Right lobe of liver (tissue), 6 donors: ENCODE results near the gene WDR1. TPM values are rescaled to one million over a fixed set of nuclear protein-coding genes. Genes with fewer than 3 reads are reported as not detected.

ENCODE experiments used
- ATAC-seq, 4 donors: fragments of 200-7000 bp; cut with Tn5 transposase; one replicate each; pipeline ENCODE4 v1.9.1; 2020; ENCODE audit warnings: mild to moderate bottlenecking in 4 of 4, moderate library complexity in 4 of 4
- DNase-seq, 3 donors: peaks; one replicate each; pipeline ENCODE4 v3.0.0-alpha.2; 2020
- H3K27ac ChIP-seq, 3 donors: fragments of 200-600 bp; one replicate each; pipeline ENCODE4 v1.8.0; 2022
- H3K27me3 ChIP-seq, 2 donors: fragments of 200-600 bp; one replicate each; pipeline ENCODE4 v1.8.0; 2022
- H3K36me3 ChIP-seq, 4 donors: fragments of 200-600 bp; sonication (generic) in 1 of 4; one replicate each; pipeline versions ENCODE4 v1.5.1 to v1.8.0; 2017 to 2022; ENCODE audit warnings: control low read depth in 1 of 4
- H3K4me1 ChIP-seq, 4 donors: fragments of 200-600 bp; sonication (generic) in 1 of 4; one replicate each; pipeline versions ENCODE4 v1.5.1 to v1.8.0; 2017 to 2022; ENCODE audit warnings: control low read depth in 1 of 4
- H3K4me3 ChIP-seq, 3 donors: fragments of 200-600 bp; one replicate each; pipeline ENCODE4 v1.8.0; 2022
- H3K9me3 ChIP-seq, 4 donors: fragments of 200-600 bp; sonication (generic) in 1 of 4; one replicate each; pipeline versions ENCODE4 v1.5.1 to v1.8.0; 2017 to 2022; ENCODE audit warnings: control low read depth in 1 of 4
- CTCF ChIP-seq, 4 donors: fragments of 200-600 bp in 3 of 4; fragments of 450-650 bp in 1 of 4; IDR thresholded peaks; one replicate each; pipeline versions ENCODE4 v1.5.1 to v1.8.0; 2016 to 2022; ENCODE audit warnings: antibody characterized with exemption in 4 of 4, mild to moderate bottlenecking in 2 of 4
- POLR2A ChIP-seq: fragments of 450-650 bp; IDR thresholded peaks from one replicate; pipeline ENCODE4 v1.6.1; 2017; ENCODE audit warnings: antibody characterized with exemption, mild to moderate bottlenecking
- WGBS: methylation state at CpG from one replicate; pipeline ENCODE4 v1.1.6; 2018; ENCODE audit warnings: low coverage, low lambda C conversion rate; ENCODE audit not compliant: insufficient coverage; ENCODE audit errors: missing lambda C conversion rate; 5-methylcytosine and 5-hydroxymethylcytosine counted together
- intact Hi-C, 2 donors: fragments of 100-400 bp; cut with DNase I; formaldehyde crosslinking; loops; one replicate each; pipeline versions ENCODE4 v1.11.2 to v1.14.1; 2022
- total RNA-seq, 6 experiments: library from RNA; depleted of rRNA in 2 of 6; stranded (reverse); fragments of >200 nt in 2 of 6; fragmentation: NEBNext Ultra II Directional in 3 of 6; extraction: Animal tissue kit (Norgen Biotek cat#: 25700) in 3 of 6; gene quantifications; one replicate each; pipeline versions ENCODE4 v1.1.0 to v1.2.4, GENCODE V29; 2016 to 2023
- donor health status: DM: no; HTN: yes; CAD: no.
- donor health status: DM: no; HTN: no; CAD: no.
- donor health status: DM: no; HTN: no; CAD: no.
- donor health status: DM: no; HTN: yes; CAD: no.
- donor health status: DM: no; HTN: yes; CAD: no.

WDR1 gene
- total RNA-seq, 6 experiments from 2014 or later: 65.1 to 149 (median 76.4) TPM

- ATAC-seq (peak in 3 of 4 donors; percentile 24 to 32 (median 27)), DNase-seq (peak in 2 of 3 donors; percentile 23 to 39)
- WGBS: 95% methylated on average over 4 of the region's 7 CpGs
These were observed 41.9 kb downstream of the WDR1 start for GRCh38 chr4:10074767-10075105.

GRCh38 chr4:10074076-10074766, 42.4 kb downstream of the WDR1 start:
- Histone ChIP-seq H3K36me3 (peaks cover 6 to 45% (median 20%) of the 10 kb centered on the region in 4 donors), H3K27me3 (no peaks in the 10 kb centered on the region)
- peak in 2 of 3 donors; percentile 6 to 43 for DNase-seq

More at GRCh38 chr4:10074767-10075105, 41.9 kb downstream of the WDR1 start:
- H3K4me1 ChIP-seq: peaks cover 0 to 9% (median 0%) of the 10 kb centered on the region in 4 donors
- H3K27ac ChIP-seq: no peak overlapping the region
- intact Hi-C loops: no loop called here
- TF ChIP-seq POLR2A (no peak), CTCF (IDR thresholded peaks at IDR 0.05) (peak in 2 of 4 donors; percentile 5 to 30)
- H3K9me3 ChIP-seq: no peaks in the 10 kb centered on the region
- no peaks in the 10 kb centered on the region for H3K27me3 ChIP-seq
- peaks cover 6 to 50% (median 22%) of the 10 kb centered on the region in 4 donors for H3K36me3 ChIP-seq
- H3K4me3 ChIP-seq: no peak overlapping the region

GRCh38 chr4:10072420-10073017, 44.1 kb downstream of the WDR1 start:
- peaks cover 0 to 9% (median 0%) of the 10 kb centered on the region in 4 donors for H3K4me1 ChIP-seq
- H3K27me3 ChIP-seq: no peaks in the 10 kb centered on the region
- H3K36me3 ChIP-seq: peaks cover 3 to 28% (median 13%) of the 10 kb centered on the region in 4 donors
- H3K27ac ChIP-seq: no peak overlapping the region
- DNase-seq: peak in 1 of 3 donors; percentile 19
- 87% methylated on average over 3 of the region's 7 CpGs for WGBS
- no peaks in the 10 kb centered on the region for H3K9me3 ChIP-seq
- H3K4me3 ChIP-seq: no peak overlapping the region
- intact Hi-C loops: no loop called here
- ATAC-seq: peak in 1 of 4 donors; percentile 23
- TF ChIP-seq POLR2A: no peak
- TF ChIP-seq CTCF (IDR thresholded peaks at IDR 0.05): no peak

More at GRCh38 chr4:10074076-10074766, 42.4 kb downstream of the WDR1 start:
- no peak overlapping the region for H3K27ac ChIP-seq
- TF ChIP-seq POLR2A: no peak
- no peak for TF ChIP-seq CTCF (IDR thresholded peaks at IDR 0.05)
- no peaks in the 10 kb centered on the region for H3K9me3 ChIP-seq
- WGBS: 55% methylated on average over 11 of the region's 13 CpGs
- peak in 3 of 4 donors; percentile 10 to 45 (median 30) for ATAC-seq
- no peak overlapping the region for H3K4me3 ChIP-seq
- H3K4me1 ChIP-seq: peaks cover 0 to 9% (median 0%) of the 10 kb centered on the region in 4 donors
- intact Hi-C loops: no loop called here

GRCh38 chr4:10069075-10069642, 47.4 kb downstream of the WDR1 start:
- H3K4me1 ChIP-seq: peaks cover 0 to 5% (median 0%) of the 10 kb centered on the region in 4 donors
- intact Hi-C loops: no loop called here
- no peaks in the 10 kb centered on the region for H3K9me3 ChIP-seq
- no peaks in the 10 kb centered on the region for H3K27me3 ChIP-seq
- no peak for TF ChIP-seq POLR2A
- TF ChIP-seq CTCF (IDR thresholded peaks at IDR 0.05): no peak
- ATAC-seq (no peak), DNase-seq (no peak)
- no peak overlapping the region for H3K4me3 ChIP-seq
- H3K27ac ChIP-seq: no peak overlapping the region
- peaks cover 0 to 5% (median under 1%) of the 10 kb centered on the region in 4 donors for H3K36me3 ChIP-seq
- 70% methylated on average over 5 of the region's 12 CpGs for WGBS
